Embryonic facial prominence (tissue), 1 donor: ENCODE measurements around the gene NPHP4.
"Not testable (repeated sequence)": the region's sequence is repeated elsewhere in the genome, so short reads cannot be mapped to it uniquely, and the experiment has no call there.

Experiments used
- DNase-seq: peaks from one replicate; pipeline ENCODE4 v3.0.0-alpha.2; 2016; ENCODE audit errors: extremely low spot score

The NPHP4 gene

GRCh38 chr1:6024376-6024775 is 32.2 kb upstream of the NPHP4 start:
- DNase-seq, result no peak

GRCh38 chr1:6023346-6023745 is 31.1 kb upstream of the NPHP4 start:
- DNase-seq, result no peak

DNA sequence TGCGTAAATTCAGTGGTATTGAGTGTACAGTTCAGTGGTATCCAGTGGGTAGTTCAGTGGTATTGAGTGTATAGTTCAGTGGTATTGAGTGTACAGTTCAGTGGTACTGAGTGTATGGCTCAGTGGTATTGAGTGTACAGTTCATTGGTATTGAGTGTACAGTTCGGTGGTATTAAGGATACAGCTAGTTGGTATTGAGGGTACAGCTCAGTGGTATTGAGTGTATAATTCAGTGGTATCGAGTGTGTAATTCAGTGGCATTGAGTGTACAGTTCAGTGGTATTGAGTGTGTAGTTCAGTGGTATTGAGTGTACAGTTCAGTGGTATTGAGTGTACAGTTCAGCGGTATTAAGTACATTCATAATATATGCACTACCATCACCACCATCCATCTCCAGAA is 30.0 kb upstream of the NPHP4 start:
- no peak for DNase-seq

- no peak for DNase-seq
Measured at GRCh38 chr1:6019166-6019845, 27.1 kb upstream of the NPHP4 start.

DNA sequence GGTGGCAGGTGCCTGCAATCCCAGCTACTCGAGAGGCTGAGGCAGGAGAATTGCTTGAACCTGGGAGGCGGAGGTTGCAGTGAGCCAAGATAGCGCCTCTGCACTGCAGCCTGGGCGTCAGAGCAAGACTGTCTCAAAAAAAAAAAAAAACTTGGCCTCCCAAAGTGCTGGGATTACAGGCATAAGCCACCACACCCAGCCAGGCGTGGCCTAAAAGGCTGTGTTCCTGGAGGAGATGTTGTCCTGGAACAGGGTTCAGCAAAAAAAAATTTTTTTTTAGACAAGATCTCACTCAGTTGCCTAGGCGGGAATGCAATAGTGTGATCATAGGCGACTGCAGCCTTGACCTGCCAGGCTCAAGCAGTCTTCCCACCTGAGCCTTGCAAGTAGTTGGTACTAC is 25.4 kb upstream of the NPHP4 start:
- not testable (repeated sequence) for DNase-seq

DNA sequence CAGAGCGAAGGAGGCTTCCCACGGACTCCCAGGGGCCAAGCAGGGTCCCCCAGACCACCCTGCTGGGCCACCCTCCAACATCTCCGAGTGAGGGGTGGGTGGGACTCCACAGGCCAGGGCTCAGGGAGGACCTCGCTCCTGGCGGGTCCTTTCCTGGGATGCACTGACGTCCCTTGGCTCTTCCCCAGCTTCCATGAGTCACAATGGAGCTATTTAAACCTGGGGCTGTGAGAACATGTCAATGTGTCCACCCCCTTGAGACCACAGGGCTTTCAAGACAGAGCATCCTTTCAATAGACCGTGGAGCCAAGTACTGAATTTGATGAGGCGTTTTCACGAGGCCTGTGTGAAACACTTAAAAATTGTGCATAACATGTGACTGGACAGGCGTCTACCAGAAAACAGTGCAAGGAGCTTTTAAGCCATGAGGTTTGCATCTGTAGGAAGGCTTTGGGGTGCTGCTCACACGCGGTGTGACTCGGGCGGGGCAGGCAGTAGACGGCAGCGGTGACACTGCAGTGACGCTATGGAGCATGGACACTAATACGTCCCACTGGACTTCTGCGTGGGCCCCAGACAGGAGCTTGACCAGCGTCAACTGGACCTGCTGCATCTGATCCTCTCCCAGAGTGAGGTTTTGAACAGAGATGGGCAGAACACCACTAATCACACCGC is 24.1 kb upstream of the NPHP4 start:
- no peak for DNase-seq

- DNase-seq, result no peak
Measured at GRCh38 chr1:6014130-6014999, 22.1 kb upstream of the NPHP4 start.

DNA sequence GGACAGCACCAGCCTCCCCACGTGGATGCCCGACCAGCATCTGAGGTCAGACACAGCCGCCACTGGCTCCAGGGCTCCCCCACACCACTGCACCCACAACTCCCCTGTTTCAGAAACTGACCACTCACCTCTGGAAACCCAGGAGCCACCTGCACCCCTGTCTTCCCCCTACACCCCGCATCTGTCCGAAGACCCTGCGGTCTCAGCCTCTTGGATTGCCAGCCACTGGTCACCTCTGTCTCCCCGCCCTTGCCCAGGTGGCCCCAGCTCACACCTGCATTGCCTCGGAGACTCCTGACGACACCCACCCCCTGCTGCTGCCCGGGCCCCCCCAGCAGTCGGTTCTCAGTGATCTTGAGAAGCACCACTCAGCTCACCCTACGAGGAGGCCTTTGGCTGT is 21.3 kb upstream of the NPHP4 start:
- DNase-seq, result no peak

DNA sequence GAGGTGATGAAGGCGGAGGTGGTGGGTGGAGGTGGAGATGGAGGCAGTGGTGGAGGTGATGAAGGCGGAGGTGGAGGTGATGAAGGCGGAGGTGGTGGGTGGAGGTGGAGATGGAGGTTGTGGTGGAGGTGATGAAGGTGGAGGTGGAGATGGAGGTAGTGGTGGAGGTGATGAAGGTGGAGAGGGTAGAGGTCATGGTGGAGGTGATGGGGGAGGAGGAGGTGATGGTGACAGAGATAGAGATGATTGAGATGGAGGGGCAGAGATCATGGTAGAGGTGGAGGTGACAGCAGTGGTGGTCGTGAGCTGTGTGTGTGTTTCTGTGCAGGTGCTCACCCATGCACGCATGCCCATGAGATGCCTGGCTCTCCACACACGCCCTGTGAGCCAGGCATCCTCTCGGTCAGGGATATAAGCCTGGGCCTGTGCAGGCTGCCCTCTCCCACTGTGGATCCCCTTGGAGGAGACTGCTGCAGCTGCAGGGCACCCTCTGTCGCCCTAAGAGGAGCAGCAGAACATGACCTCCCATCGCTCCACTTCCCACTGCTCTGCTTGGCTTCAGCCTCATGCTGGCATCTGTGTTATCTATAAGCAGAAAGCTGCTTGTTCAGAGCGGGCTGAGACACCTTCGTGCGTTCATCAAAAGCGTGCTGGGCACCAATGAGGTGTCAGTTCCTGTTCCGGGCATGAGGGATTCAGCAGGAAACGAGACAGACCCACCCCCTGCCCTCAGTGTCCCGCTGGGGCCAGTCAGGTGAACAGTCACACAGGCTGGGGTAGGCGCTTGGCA is 20.5 kb upstream of the NPHP4 start:
- DNase-seq, result no peak

DNA sequence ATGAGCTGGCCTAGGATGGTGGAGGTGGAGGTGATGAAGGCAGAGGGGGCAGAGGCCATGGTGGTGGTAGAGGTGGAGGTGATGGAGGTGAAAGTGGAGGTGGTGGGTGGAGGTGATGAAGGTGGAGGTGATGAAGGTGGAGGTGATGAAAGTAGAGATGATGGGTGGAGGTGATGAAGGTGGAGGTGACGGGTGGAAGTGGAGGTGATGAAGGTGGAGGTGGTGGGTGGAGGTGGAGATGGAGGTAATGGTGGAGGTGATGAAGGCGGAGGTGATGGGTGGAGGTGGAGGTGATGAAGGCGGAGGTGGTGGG is 19.7 kb upstream of the NPHP4 start:
- DNase-seq, result no peak

DNA sequence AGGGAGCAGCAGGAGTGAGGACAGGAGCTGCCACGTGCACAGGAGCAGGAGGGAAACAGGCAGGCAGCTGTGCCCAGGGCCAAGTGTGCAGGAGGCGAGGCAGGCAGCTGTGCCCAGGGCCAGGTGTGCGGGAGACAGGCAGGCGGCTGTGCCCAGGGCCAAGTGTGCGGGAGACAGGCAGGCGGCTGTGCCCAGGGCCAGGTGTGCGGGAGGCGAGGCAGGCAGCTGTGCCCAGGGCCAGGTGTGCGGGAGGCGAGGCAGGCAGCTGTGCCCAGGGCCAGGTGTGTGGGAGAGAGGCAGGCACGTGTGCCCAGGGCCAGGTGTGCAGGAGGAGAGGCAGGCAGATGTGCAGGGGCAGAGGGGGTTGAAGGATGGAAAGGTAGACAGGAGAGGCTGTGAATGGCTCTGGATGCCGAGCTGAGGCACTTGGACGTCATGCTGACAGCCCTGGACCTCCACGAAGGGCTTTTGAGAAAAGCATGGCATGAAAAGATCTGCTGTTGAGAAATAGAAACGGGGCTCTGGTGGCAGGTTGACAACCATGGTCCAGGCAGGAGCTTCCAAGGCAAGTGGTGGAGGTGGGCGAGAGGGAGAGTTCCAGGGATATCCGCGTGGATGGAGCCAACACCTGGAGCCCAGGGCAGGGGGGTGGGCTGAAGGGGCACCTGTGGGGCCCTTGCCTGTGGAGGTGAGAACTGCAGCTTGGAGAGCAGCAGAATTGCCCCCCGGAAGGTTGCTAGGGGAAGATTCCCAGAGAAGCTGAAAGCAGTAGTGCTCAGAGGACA is 19.1 kb upstream of the NPHP4 start:
- DNase-seq, result no peak

GRCh38 chr1:6010554-6010953 is 18.3 kb upstream of the NPHP4 start:
- no peak for DNase-seq

- DNase-seq, result no peak
Measured at GRCh38 chr1:6009120-6010040, 17.2 kb upstream of the NPHP4 start.

- DNase-seq, result no peak
Measured at GRCh38 chr1:6008696-6009095, 16.5 kb upstream of the NPHP4 start.

DNA sequence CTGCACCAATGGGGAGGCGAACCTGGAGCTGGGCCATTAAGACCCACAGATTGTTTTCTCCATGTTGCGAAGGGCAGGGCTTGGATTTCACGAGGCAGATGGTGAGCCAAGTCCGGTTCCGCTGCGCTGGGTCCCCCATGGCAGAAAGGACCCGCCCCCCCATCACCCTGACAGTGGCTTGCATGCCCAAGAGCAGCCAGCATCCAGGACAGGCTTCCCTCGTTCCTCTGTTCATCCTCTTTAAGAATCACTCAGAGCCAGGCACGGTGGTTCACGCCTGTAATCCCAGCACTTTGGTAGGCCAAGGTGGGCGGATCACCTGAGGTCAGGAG is 15.8 kb upstream of the NPHP4 start:
- no peak for DNase-seq

DNA sequence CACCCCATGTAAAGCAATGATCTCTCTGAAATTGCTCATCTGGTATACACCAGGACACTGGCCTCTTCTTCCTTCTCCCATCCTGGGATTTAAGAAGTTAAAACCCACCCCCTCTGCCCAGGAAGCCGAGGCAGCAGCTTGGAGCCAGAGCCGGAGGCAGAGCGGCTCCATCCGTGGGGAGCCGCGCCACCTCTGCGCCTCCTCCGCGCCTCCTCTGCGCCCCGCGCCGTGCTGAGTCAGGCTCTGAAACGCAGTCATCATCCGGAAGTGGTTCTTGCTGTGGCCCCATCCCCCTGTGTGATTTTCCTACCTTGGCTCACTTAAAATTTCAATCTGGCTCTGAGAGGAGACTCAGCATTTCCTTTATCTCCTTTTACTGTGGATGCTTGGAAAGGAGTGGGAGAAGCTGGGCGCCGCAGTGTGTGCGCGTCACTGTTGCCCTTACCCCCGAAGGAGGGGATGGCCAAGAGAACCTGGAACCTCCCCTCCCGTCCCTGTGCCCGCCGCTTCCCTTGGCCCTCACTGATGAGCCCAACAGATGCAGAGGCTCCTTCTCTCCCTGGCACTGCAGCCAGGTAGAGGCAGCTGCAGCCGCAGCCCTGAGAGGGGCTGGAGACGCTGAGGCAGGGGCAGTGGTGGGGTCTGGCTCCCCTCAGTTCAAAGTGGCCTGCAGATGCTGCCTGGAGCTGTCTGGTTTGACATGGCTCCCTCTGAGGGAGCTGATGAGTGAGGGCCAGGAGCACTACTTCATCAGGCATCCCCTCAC is 15.3 kb upstream of the NPHP4 start:
- DNase-seq, result no peak

- no peak for DNase-seq
Measured at GRCh38 chr1:6006882-6007281, 14.7 kb upstream of the NPHP4 start.

DNA sequence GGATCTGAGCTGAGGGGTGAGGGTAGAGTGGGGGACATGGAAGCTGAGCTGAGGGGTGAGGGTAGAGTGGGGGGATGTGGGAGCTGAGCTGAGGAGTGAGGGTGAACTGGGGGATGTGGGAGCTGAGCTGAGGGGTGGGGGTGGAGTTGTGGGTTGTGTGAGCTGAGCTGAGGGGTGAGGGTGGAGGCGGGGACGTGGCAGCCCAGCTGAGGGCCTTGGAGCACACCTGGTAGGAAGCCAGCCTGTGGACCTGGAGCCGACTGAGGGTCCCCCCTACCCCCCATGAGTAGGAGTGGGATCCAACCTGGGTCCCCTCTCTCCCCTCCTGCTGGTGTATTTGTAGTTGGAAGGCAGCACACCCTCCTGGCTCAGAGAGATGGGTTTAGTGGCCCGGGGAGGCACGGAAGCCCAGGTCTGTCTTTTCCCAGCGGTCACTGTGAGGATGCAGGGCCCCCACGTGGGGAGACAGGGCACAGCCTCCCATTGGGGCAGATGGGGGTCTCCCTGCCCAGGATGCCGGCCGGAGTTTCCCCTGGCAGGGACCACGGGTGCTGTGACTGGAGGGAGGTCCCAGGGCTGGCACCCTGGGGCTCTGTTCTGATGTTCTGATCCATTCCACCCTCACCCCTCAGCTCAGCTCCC is 13.2 kb upstream of the NPHP4 start:
- DNase-seq, result no peak
